Left lung (tissue), 10 donors: ENCODE data around the gene TRIP12. TPM values are rescaled to one million over a fixed set of nuclear protein-coding genes. Genes with fewer than 3 reads are reported as not detected.

ENCODE experiments used
- ATAC-seq: fragments of 200-7000 bp; cut with Tn5 transposase; one replicate; pipeline ENCODE4 v1.9.1; 2020; ENCODE audit warnings: moderate library complexity
- DNase-seq, 4 donors: peaks; one replicate each; pipeline ENCODE4 v3.0.0-alpha.2; 2013 to 2020
- H3K27ac ChIP-seq, 2 donors: fragments of 200-600 bp; sonication (generic) in 1 of 2; one replicate each; pipeline versions ENCODE4 v1.5.0 to v1.8.0; 2020 to 2021
- H3K27me3 ChIP-seq, 2 donors: fragments of 200-600 bp; sonication (generic) in 1 of 2; one replicate each; pipeline versions ENCODE4 v1.5.0 to v1.8.0; 2020 to 2021
- H3K36me3 ChIP-seq, 2 donors: fragments of 200-600 bp; sonication (generic) in 1 of 2; one replicate each; pipeline versions ENCODE4 v1.5.0 to v1.8.0; 2020 to 2021
- H3K4me1 ChIP-seq, 2 donors: fragments of 200-600 bp; one replicate each; pipeline ENCODE4 v1.8.0; 2021
- H3K4me3 ChIP-seq, 2 donors: fragments of 200-600 bp; sonication (generic) in 1 of 2; one replicate each; pipeline versions ENCODE4 v1.5.0 to v1.8.0; 2020 to 2021; ENCODE audit warnings: mild to moderate bottlenecking in 1 of 2
- H3K9me3 ChIP-seq, 2 donors: fragments of 200-600 bp; sonication (generic) in 1 of 2; one replicate each; pipeline versions ENCODE4 v1.5.0 to v1.8.0; 2020 to 2021
- intact Hi-C, 2 donors: fragments of 100-400 bp; cut with DNase I; formaldehyde crosslinking; loops; one replicate each; pipeline versions ENCODE4 v1.11.2 to v1.14.2; 2022
- polyA plus RNA-seq, 6 donors: library from polyadenylated mRNA; unstranded; fragments of 120-200 nt; gene quantifications; one replicate each; pipeline ENCODE4 v1.2.1, GENCODE V29; 2013; ENCODE audit not compliant: insufficient read length in 6 of 6
- total RNA-seq, 2 donors: library from RNA; stranded (reverse); fragmentation: NEBNext Ultra II Directional; extraction: Animal tissue kit (Norgen Biotek cat#: 25700); gene quantifications; one replicate each; pipeline ENCODE4 v1.2.1, GENCODE V29; 2021
- TF ChIP-seq, protein P1 (sequence below), 2 donors: fragments of 200-600 bp; sonication (generic) in 1 of 2; IDR thresholded peaks; one replicate each; pipeline versions ENCODE4 v1.5.0 to v1.8.0; 2021; ENCODE audit warnings: antibody characterized with exemption in 2 of 2
- donor health status: DM: no; HTN: yes; CAD: no.
- donor health status: DM: no; HTN: no; CAD: no.

The TRIP12 gene
- total and polyA plus RNA-seq, 8 donors: 166 to 234 (median 179) TPM

DNA sequence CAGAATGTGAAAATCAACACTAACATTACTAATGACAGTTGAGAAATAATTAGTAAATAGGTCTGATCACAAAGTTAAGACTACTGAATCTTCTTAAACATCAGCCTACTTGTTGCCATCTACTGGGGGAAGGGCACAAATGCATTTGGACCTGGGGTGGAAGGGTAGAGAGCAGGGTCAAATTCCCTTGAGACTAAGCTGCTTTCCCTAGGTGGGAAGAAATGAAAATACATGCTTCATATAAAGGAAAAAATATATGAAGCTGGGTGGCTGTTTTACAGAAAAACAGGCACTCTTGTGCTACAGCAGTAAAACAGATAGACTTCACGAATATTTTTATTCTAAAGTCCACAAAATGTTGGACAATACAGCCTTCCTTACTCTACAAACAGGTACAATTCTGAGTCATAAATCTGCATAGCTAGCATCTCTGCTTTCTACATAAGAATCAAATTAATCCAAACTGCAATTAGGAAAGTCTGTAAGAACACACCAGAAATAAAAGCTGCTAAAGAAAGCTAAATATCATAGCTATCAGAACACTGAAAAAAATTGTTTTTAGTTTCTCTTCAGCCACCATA is 10.9 kb downstream of the TRIP12 start:
- H3K36me3 ChIP-seq: peaks cover 5 to 23% of the 10 kb centered on the region in 2 donors
- DNase-seq: no peak
- intact Hi-C loops: loop anchor here in 1 of 2 donors (10.0 kb wide), 1 partner anchor 106 kb away; no protein-coding TSS in a partner anchor
- H3K4me3 ChIP-seq: no peak overlapping the region
- H3K27ac ChIP-seq: no peak overlapping the region
- no peaks in the 10 kb centered on the region for H3K27me3 ChIP-seq
- H3K9me3 ChIP-seq: no peaks in the 10 kb centered on the region
- peak; percentile 59 for ATAC-seq
- H3K4me1 ChIP-seq: peaks cover 7 to 68% of the 10 kb centered on the region in 2 donors
- TF ChIP-seq, protein P1, sequence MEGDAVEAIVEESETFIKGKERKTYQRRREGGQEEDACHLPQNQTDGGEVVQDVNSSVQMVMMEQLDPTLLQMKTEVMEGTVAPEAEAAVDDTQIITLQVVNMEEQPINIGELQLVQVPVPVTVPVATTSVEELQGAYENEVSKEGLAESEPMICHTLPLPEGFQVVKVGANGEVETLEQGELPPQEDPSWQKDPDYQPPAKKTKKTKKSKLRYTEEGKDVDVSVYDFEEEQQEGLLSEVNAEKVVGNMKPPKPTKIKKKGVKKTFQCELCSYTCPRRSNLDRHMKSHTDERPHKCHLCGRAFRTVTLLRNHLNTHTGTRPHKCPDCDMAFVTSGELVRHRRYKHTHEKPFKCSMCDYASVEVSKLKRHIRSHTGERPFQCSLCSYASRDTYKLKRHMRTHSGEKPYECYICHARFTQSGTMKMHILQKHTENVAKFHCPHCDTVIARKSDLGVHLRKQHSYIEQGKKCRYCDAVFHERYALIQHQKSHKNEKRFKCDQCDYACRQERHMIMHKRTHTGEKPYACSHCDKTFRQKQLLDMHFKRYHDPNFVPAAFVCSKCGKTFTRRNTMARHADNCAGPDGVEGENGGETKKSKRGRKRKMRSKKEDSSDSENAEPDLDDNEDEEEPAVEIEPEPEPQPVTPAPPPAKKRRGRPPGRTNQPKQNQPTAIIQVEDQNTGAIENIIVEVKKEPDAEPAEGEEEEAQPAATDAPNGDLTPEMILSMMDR (IDR thresholded peaks at IDR 0.05): no peak

DNA sequence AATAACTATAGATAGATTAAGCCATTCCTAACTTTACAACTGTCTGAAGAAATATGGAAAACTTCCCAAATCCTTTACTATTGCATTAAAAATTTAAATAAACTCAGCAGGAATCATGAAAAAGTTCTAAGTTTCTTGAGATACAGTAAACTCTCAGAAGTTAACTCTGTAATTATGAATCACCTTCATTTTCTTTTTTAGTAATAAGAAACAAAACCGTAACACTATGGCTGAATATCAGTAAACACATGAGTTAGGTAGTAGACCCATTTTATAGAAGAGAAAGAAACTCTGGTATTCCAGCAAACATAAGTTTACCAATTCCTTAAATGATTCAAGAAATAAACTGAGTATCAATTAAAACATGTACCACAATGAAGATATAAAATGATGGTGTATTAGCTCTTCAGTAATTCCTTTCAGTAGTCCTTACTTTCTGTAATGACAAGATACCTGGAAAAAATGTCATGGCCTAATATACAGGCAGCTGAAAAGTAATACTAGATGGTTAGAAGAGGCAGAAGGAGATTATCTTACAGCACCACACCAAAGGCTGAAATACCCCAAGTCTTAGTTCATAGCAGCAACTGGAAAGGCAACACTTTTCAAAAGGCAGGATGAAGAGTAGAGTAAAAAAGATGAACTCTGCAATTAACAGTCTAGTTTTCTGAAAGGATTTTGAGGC is 11.5 kb downstream of the TRIP12 start:
- H3K9me3 ChIP-seq: no peaks in the 10 kb centered on the region
- ATAC-seq (no peak), DNase-seq (no peak)
- H3K4me3 ChIP-seq: no peak overlapping the region
- peaks cover 7 to 61% of the 10 kb centered on the region in 2 donors for H3K4me1 ChIP-seq
- TF ChIP-seq, protein P1 (IDR thresholded peaks at IDR 0.05): no peak
- no peaks in the 10 kb centered on the region for H3K27me3 ChIP-seq
- H3K36me3 ChIP-seq: peaks cover 5 to 23% of the 10 kb centered on the region in 2 donors
- H3K27ac ChIP-seq: no peak overlapping the region
- intact Hi-C loops: loop anchor here in 1 of 2 donors (10.0 kb wide), 1 partner anchor 105 kb away; no protein-coding TSS in a partner anchor

GRCh38 chr2:229909090-229909489 is 12.7 kb downstream of the TRIP12 start:
- Histone ChIP-seq H3K4me1 (peaks cover 7 to 49% of the 10 kb centered on the region in 2 donors), H3K36me3 (peaks cover 5 to 30% of the 10 kb centered on the region in 2 donors), H3K27ac (no peak overlapping the region), H3K9me3 (no peaks in the 10 kb centered on the region), H3K4me3 (no peak overlapping the region), H3K27me3 (no peaks in the 10 kb centered on the region)
- ATAC-seq: peak; percentile 68
- intact Hi-C loops: no loop called here
- DNase-seq: no peak
- TF ChIP-seq, protein P1 (IDR thresholded peaks at IDR 0.05): no peak

- intact Hi-C loops: no loop called here
These were observed 16.2 kb downstream of the TRIP12 start for GRCh38 chr2:229905601-229906000.

GRCh38 chr2:229903037-229903436 is 18.8 kb downstream of the TRIP12 start:
- no peak for ATAC-seq
- DNase-seq: no peak
- Histone ChIP-seq H3K27me3 (no peaks in the 10 kb centered on the region), H3K36me3 (peaks cover 5 to 46% of the 10 kb centered on the region in 2 donors), H3K4me1 (peaks cover 8 to 26% of the 10 kb centered on the region in 2 donors), H3K27ac (no peak overlapping the region), H3K4me3 (no peak overlapping the region), H3K9me3 (no peaks in the 10 kb centered on the region)
- intact Hi-C loops: no loop called here
- TF ChIP-seq, protein P1 (IDR thresholded peaks at IDR 0.05): no peak

More at GRCh38 chr2:229905601-229906000, 16.2 kb downstream of the TRIP12 start:
- Histone ChIP-seq H3K4me3 (no peak overlapping the region), H3K4me1 (peaks cover 8 to 30% of the 10 kb centered on the region in 2 donors), H3K9me3 (no peaks in the 10 kb centered on the region), H3K27me3 (no peaks in the 10 kb centered on the region), H3K27ac (no peak overlapping the region), H3K36me3 (peaks cover 5 to 53% of the 10 kb centered on the region in 2 donors)
- ATAC-seq (no peak), DNase-seq (no peak)
- TF ChIP-seq, protein P1 (IDR thresholded peaks at IDR 0.05): no peak
